AG08395 (cell line): ENCODE results near the gene ACOT8.

Source experiments
- DNase-seq: peaks from one replicate; pipeline ENCODE4 v3.0.0; 2012; ENCODE audit warnings: mixed read lengths, low spot score

Gene ACOT8

DNA sequence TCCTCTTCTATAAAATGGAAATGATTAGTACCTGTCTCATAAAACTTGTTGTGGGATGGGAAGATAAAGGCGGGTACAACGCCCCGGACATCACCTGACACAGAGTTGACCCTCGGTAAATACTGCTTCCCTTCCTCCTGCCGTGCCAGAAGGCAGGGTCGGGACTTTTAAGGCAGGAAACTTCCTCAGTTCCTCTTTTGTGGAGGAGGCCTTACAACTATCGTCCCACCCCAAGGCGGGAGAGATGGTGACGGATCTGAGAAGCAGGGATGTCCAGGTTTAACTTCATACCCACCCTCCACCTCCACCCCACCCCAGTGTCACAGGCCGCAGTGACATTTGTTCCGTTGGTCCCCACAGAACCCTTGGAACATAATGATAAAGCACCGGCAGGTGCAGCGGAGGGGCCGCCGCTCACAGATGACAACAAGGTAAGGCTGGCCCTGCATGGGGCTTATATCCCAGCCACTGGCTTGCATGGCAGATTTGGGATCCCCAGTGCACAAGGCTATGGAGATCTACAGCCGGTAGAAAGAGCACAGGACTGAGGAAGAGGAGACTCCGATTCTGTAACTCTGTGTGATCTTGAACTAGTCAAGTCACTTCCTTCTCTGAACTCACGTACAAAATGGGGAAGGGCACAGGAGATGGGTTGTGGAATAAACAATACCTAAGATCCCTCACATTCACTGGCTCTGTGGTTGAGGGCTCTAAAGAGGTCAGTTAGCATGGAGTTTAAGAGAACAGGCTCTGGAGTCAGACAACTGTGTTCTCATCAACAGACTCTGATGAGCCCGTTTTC, 64.7 kb downstream of the ACOT8 start:
- no peak for DNase-seq
